ENCODE data around the gene AAMDC. TPM values are rescaled to one million over a fixed set of nuclear protein-coding genes. Genes with fewer than 3 reads are reported as not detected.
A peak's percentile ranks its signal among the peaks of the same experiment; 100 is the strongest.

The AAMDC gene
- total RNA-seq (10 to 100 TPM in 6 of 7 donors, 1 to 10 TPM in 1; 9.5 to 23.7 (median 21.4) TPM), polyA plus RNA-seq (10 to 100 TPM; 22.2 to 37.2 (median 28.0) TPM)
- long read RNA-seq, donor 1, transcript AAMDC-202 (4 exons, 531 nt): major isoform, 12 of 27 reads
- long read RNA-seq, donor 1, transcript AAMDC-206 (5 exons, 579 nt): minor isoform, 7 of 27 reads
- long read RNA-seq, donor 1, partial matches to known transcripts: 7 of 27 reads
- long read RNA-seq, donor 1, other reads (novel, unspliced or antisense): 0 of 27 reads
- long read RNA-seq, donor 2, transcript AAMDC-202 (4 exons, 531 nt): major isoform, 13 of 22 reads
- long read RNA-seq, donor 2, transcript AAMDC-206 (5 exons, 579 nt): minor isoform, 8 of 22 reads
- long read RNA-seq, donor 2, partial matches to known transcripts: 0 of 22 reads
- long read RNA-seq, donor 2, other reads (novel, unspliced or antisense): 0 of 22 reads

- no peaks in the 10 kb centered on the region for H3K27me3 ChIP-seq (replicated peaks in 1 of 7)
- H3K4me3 ChIP-seq: peak within 1 kb of the TSS; percentile 97 to 100 (median 99)
- intact Hi-C loops (cut with DNase I; ENCODE audit: low total_unique reads): loop anchor here (5.0 kb wide), 1 partner anchor 177 kb away; no protein-coding TSS in a partner anchor
- H3K9me3 ChIP-seq: no peaks in the 10 kb centered on the region
- TF ChIP-seq CTCF (IDR thresholded peaks at IDR 0.05 in 8 of 11, conservative IDR thresholded peaks at IDR 0.05 in 3 of 11) (peak; percentile 59 to 94 (median 85)), POLR2AphosphoS5 (IDR thresholded peaks at IDR 0.05) (peak; percentile 93 to 94 (median 94)), POLR2A (IDR thresholded peaks at IDR 0.05) (peak in 2 of 3 donors; percentile 33 to 50)
- WGBS, 5 donors: 0 to 1% (median 0%) methylated on average over 34 to 64 of the region's 64 CpGs
- DNase-seq: peak; percentile 99
- peaks cover 14 to 70% (median 48%) of the 10 kb centered on the region in 6 donors for H3K4me1 ChIP-seq
- peak within 1 kb of the TSS; percentile 89 to 99 (median 98) for H3K27ac ChIP-seq
- H3K36me3 ChIP-seq: no peaks in the 10 kb centered on the region
Measured at GRCh38 chr11:77820565-77821348, at the start of gene AAMDC, which contains the start of gene RSF1. TSS of gene AAMDC (plus strand) at chr11:77821144. CDS start at chr11:77842497, 21,353 bp downstream. TSS of gene RSF1 (minus strand) at chr11:77820722. CDS start at chr11:77820714, 8 bp downstream.

GRCh38 chr11:77775936-77776335 is 45.0 kb upstream of the AAMDC start:
- intact Hi-C loops (cut with DNase I; ENCODE audit: low total_unique reads): no loop called here

GRCh38 chr11:77776455-77776854 is 44.5 kb upstream of the AAMDC start:
- no peaks in the 10 kb centered on the region for H3K9me3 ChIP-seq
- peaks cover 5 to 77% (median 19%) of the 10 kb centered on the region in 6 donors for H3K4me1 ChIP-seq
- intact Hi-C loops (cut with DNase I; ENCODE audit: low total_unique reads): no loop called here
- no peak overlapping the region for H3K27ac ChIP-seq
- DNase-seq: no peak
- peak in 5 of 11 experiments; percentile 22 to 46 (median 29) for TF ChIP-seq CTCF (IDR thresholded peaks at IDR 0.05 in 8 of 11, conservative IDR thresholded peaks at IDR 0.05 in 3 of 11)
- TF ChIP-seq POLR2A (IDR thresholded peaks at IDR 0.05): no peak
- TF ChIP-seq POLR2AphosphoS5 (IDR thresholded peaks at IDR 0.05): no peak
- no peak overlapping the region for H3K4me3 ChIP-seq
- WGBS, 5 donors: 70 to 85% (median 76%) methylated on average over 1 of the region's 1 CpG
- no peaks in the 10 kb centered on the region for H3K27me3 ChIP-seq (replicated peaks in 1 of 7)
- peaks cover 0 to 15% (median 3%) of the 10 kb centered on the region in 6 donors for H3K36me3 ChIP-seq

More at GRCh38 chr11:77775936-77776335, 45.0 kb upstream of the AAMDC start:
- no peak for DNase-seq
- Histone ChIP-seq H3K36me3 (peaks cover 0 to 15% (median 3%) of the 10 kb centered on the region in 6 donors), H3K4me3 (no peak overlapping the region), H3K9me3 (no peaks in the 10 kb centered on the region), H3K27me3 (replicated peaks in 1 of 7) (no peaks in the 10 kb centered on the region), H3K4me1 (peaks cover 7 to 82% (median 24%) of the 10 kb centered on the region in 6 donors), H3K27ac (no peak overlapping the region)
- 78 to 88% (median 85%) methylated on average over 2 of the region's 2 CpGs for WGBS, 5 donors
- TF ChIP-seq POLR2AphosphoS5 (IDR thresholded peaks at IDR 0.05) (no peak), POLR2A (IDR thresholded peaks at IDR 0.05) (no peak), CTCF (IDR thresholded peaks at IDR 0.05 in 8 of 11, conservative IDR thresholded peaks at IDR 0.05 in 3 of 11) (no peak)
